HG03469 (cell line): ENCODE results near the gene UCP2.
"Not testable (repeated sequence)": the region's sequence is repeated elsewhere in the genome, so short reads cannot be mapped to it uniquely, and the experiment has no call there.

Source experiments
- ATAC-seq: cut with Tn5 transposase; IDR thresholded peaks from one replicate; pipeline ENCODE4 v1.9.1; 2021; ENCODE audit warnings: mild to moderate bottlenecking, moderate library complexity, moderate number of reproducible peaks; ENCODE audit not compliant: unreplicated experiment

UCP2 gene

DNA sequence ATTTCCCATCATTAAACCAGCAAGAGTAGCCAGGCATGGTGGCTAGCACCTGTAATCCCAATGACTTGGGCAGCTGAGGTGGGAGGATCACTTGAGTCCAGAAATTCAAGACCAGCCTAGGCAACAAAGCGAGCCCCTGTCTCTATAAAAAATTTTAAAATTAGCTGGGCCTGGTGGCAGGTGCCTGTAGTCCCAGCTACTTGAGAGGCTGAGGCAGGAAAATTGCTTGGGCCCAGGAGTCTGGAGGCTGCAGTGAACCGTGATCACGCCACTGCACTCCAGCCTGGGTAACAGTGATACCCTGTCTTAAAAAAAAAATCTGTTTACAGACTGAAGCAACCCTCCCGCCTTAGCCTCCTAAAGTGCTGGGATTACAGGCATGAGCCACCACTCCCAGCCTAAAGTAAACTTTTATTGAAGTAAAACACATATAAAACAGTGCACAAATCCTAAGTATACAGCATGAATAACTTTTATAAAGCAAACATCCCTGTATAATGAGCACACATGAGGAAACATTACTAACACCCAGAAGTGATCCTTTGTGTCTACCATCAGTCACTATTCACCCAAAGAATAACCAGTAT lies 13.6 kb upstream of the UCP2 start:
- ATAC-seq = no peak

- ATAC-seq = no peak
Observed at GRCh38 chr11:73995731-73996130, 13.1 kb upstream of the UCP2 start.

GRCh38 chr11:73995247-73995646 lies 12.6 kb upstream of the UCP2 start:
- no peak for ATAC-seq

GRCh38 chr11:73991471-73992006 lies 8.9 kb upstream of the UCP2 start:
- no peak for ATAC-seq

- no peak for ATAC-seq
Observed at GRCh38 chr11:73990730-73991129, 8.1 kb upstream of the UCP2 start.

DNA sequence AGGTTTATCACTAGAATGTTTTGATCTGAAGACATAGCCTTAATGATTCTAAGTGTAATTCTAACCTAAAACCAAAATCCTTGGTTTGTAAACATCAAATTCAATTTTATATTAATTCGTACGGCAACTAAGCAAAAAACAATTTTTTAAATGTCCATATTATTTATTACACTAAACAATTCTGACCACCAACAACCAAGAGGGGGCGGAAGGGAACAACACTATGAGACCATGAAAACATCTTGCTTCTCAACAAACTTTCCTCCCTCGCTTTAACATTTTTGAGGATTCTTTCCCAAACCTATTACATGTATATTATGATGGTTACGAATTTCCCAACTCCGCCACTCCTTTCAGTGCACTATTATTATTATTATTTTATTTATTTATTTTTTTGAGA lies 6.5 kb upstream of the UCP2 start:
- ATAC-seq = no peak

- ATAC-seq = no peak
Observed at GRCh38 chr11:73988227-73988626, 5.6 kb upstream of the UCP2 start.

DNA sequence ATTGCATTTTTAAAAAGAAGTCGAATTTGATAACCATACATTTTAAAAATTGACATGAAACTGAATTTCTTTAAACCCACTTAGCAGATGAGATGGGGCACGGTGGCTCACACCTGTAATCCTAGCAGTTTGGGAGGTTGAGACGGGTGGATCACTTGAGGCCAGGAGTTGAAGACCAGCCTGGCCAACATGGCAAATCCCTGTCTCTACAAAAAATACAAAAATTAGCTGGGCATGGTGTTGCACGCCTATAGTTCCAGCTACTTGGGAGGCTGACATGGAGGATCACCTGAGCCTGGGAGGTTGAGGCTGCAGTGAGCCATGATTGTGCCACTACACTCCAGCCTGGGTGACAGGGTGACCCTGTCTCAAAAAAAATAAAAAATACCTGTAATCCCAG lies 3.0 kb upstream of the UCP2 start:
- not testable (repeated sequence) for ATAC-seq

DNA sequence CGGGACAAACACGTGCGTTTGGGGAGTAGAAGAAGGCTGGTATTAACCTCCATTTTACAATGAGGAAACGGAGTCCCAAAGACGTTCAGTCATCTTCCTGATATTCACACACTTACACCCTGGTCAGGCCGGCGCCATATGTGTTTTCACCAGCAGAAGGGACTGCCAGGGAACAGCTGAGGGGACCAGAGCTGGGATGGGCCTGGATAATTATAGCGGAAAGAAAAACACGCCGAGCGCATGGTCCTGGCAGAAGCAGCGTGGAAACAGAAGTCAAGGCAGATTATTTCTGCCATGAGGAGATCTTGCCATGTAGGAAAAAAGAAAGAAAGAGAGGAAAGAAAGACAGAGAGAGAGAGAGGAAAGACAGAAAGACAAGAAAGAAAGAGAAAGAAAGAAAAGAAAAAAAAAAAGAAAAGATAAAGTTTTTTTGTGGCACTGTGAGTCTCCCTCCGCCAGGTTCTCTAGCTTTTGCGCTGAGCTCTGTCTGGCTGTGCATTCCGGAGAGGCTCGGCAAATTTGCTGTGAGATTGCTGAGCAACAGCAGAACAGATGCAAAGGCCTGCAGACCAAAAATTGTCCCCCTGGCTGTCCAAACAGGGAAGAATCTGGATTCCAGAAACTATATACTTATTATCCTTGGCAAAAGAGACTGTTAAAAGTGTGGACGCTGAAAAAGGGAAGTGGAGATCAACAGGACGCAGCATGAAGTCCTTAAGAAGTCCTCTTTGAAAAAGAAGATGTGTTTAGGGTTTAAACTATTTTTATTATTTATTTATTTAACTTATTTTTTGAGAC lies 1.3 kb upstream of the UCP2 start:
- ATAC-seq = no peak

GRCh38 chr11:73982990-73983740 lies 522 bp upstream of the UCP2 start:
- ATAC-seq = peak; percentile 33

DNA sequence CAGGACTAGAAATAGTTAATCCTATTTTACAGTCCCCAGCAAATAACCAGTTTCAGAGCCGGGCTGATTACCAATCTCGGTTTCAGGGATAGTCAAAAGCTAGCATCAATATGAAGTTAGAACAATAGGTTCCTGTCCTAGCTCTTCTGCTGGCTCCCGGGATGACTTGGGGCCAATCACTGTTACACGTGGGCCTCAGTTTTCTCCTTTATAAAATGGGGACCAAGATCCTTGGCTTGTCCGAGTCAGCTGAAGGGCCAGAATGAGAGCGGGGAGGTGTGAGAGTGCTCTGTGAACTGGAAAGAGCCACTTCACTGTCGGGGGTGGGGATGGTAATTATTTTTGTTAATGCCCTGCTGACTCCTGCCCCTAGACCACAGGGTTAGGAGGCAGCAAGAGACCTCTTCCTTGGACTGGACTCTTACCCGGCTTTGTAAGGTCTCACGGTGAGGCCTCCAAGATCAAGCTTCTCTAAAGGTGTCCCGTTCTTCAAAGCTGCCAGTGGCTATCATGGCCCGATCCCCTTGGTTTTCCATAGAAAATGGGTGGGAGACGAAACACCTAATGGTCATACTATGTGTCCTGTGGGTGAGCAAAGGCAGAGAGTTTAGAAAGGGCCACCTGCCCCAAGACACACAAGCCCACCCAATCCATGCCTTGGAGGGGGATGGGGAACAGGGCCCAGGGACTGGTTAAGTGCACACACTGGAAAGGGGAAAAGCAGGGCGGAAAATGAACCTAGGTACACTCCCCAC lies 1.4 kb downstream of the UCP2 start:
- no peak for ATAC-seq

DNA sequence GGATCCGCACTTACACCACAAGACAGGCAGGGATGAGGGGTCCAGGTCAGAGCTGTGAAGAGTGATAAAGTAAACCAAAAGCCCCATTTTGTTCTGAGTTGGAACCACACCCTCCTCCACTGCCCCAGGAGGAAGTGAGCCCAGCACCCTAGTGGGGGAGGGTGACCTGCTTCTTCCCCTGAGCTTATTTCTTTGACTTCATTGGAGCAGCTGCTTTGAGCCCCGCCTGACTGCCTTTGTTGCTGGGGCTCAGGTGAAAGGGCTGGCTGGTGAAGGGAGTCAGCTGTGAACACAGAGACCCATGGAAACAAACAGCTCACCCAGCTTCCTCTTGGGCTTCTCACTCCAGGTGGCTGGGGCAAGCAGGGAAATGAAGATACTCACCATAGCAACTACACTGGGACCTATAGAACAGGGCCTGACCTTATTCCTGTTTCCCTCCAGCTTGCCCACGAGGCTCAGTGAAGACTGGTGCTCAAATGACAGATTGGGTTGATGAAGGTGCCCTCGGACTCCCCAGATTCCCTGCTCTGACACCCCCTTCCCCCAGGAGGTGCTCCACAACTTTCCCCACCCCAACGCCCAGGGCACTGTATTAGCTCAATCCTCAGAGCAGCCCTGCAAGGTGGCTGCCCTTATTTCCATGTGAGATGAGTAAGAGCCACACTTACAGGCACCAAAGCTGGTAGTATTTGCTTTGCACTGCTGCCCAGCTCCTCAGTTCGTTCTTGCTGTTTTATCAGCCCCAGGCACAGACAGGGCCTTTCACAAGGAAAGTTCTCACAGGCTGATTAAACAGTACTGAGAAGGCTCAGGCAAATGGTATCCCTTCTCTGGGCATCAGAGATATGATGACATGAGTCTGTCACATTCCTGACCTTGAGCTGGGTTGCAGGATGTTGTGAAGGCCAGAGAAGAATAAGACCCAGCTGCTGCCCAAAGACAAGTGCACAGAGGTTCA lies 2.4 kb downstream of the UCP2 start:
- ATAC-seq = peak; percentile 32

DNA sequence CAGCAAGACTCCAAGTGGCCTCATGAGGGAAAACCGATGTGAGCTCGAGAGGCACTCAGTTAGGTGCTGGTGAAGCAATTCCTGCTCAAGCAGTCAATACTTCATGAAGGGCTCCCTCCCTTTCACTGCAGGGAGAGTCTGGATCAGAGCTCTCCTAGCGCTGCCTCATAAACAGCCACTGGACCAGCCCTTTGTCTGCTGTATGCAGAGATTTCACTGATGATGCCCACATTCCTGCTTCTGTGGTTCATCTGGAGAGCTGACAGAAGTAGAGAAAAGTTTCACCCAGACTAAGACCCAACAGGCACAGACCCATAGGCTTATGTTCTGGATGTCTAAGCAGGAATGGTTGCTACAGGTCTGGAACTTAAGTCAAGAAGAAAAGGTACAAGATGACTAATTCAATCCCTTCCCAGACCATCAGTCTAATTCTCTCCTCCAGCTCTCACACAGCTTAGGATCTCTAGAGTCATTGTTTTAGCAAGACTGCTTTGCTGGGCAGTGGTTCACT lies 4.0 kb downstream of the UCP2 start:
- ATAC-seq = no peak

- ATAC-seq = no peak
Observed at GRCh38 chr11:73977856-73978519, 4.7 kb downstream of the UCP2 start.

- no peak for ATAC-seq
Observed at GRCh38 chr11:73976451-73977151, 6.0 kb downstream of the UCP2 start.

- no peak for ATAC-seq
Observed at GRCh38 chr11:73975479-73975757, 7.2 kb downstream of the UCP2 start.

DNA sequence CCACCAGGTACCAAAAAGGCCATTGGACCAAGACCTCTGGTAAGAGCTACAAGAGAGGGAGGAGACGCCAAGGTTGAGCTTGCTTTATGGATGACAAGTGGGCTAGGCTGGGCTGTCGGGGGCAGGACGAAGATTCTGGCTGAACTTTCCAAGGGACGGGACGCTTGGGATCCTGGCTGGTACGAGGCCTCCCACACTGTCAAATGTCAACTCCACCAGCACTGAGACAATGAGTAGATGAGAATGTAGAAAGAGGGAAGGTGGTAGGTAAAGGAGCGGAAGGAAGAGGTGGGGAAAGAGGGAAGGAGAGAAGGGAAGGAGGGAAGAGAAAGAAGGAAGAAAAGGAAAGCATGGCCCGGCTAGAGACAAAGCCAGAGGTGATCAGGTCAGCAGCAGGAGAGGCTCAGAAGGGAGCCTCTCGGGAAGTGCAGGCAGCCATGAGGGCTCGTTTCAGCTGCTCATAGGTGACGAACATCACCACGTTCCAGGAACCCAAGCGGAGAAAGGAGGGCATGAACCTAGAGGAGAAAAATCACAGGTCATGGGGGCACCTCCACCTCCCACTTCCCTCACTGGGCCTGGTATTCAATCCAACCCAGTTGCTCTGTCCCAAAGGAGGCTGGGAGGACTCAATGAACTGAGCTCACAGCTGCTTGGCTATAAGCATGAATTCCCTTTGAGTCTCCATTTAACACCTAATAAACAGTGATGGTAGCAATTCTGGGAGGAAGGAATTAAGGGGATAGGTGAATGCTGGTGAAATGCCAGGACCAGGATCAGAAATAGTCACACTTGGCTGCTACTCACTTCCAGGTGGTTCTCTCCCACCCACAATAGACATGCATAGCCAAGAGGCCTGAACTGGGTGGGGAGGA lies 7.8 kb downstream of the UCP2 start:
- ATAC-seq = no peak
